A549 (cell line): ENCODE data around the gene AUTS2. TPM values are rescaled to one million over a fixed set of nuclear protein-coding genes. Genes with fewer than 3 reads are reported as not detected.

Experiments used
- ATAC-seq, 2 experiments: fragments of 200-7000 bp in 1 of 2; fragments of >200 bp in 1 of 2; cut with Nextera tagmentation in 1 of 2; cut with Tn5 transposase in 1 of 2; 3 replicates each; pipeline versions ENCODE4 v1.8.0 to v1.9.1; 2018 to 2020; ENCODE audit warnings: mild to moderate bottlenecking in 1 of 2, moderate library complexity in 1 of 2
- CTCF ChIA-PET: fragments of 300-600 bp; sonication (Branson Sonifier 250); formaldehyde crosslinking; extraction: SDS; loops from one replicate; lab custom pipeline; 2021; ENCODE audit warnings: antibody characterized with exemption, inconsistent platforms; lab: Yijun Ruan, JAX
- POLR2A ChIA-PET: fragments of 350-600 bp; formaldehyde crosslinking; extraction: SDS; loops from one replicate; lab custom pipeline; 2021; ENCODE audit warnings: antibody characterized with exemption, inconsistent platforms; lab: Yijun Ruan, JAX
- DNase-seq, 2 experiments: peaks; one replicate each; pipeline versions ENCODE4 v3.0.0 to v3.0.0-alpha.2; 2011 to 2016; ENCODE audit warnings: low read depth in 1 of 2, low spot score in 1 of 2
- FAIRE-seq: peaks from 2 replicates; lab custom pipeline; 2011; peaks lifted over from hg19 to GRCh38; lab: Jason Lieb, UNC
- H3K27ac ChIP-seq, 2 experiments: fragments of >200 bp; sonication (Bioruptor Twin); formaldehyde crosslinking; 3 replicates each; pipeline ENCODE4 v1.5.1; 2016 to 2017
- H3K4me1 ChIP-seq: fragments of >200 bp; sonication (Bioruptor Twin); formaldehyde crosslinking; 3 replicates; pipeline ENCODE4 v1.6.1; 2016
- H3K4me2 ChIP-seq: fragments of >200 bp; sonication (Bioruptor Twin); formaldehyde crosslinking; 3 replicates; pipeline ENCODE4 v1.6.1; 2016
- H3K4me3 ChIP-seq: fragments of >200 bp; sonication (Bioruptor Twin); formaldehyde crosslinking; 3 replicates; pipeline ENCODE4 v1.5.1; 2016
- H3K9me3 ChIP-seq: fragments of >200 bp; sonication (Bioruptor Twin); formaldehyde crosslinking; 3 replicates; pipeline ENCODE4 v1.6.1; 2016
- BCL3 ChIP-seq: fragments of >200 bp; sonication (Bioruptor Twin); formaldehyde crosslinking; IDR thresholded peaks from 3 replicates; pipeline ENCODE4 v1.6.1; 2016
- BHLHE40 ChIP-seq: IDR thresholded peaks from 2 replicates; pipeline ENCODE4 v1.6.1; 2012; ENCODE audit warnings: low read depth, low read length, inconsistent platforms
- CBX2 ChIP-seq: fragments of 200-600 bp; sonication (generic); IDR thresholded peaks from 2 replicates; pipeline ENCODE4 v1.6.1; 2016; ENCODE audit warnings: low read depth, mild to moderate bottlenecking, borderline replicate concordance
- CEBPB ChIP-seq, 2 experiments: fragments of >200 bp in 1 of 2; sonication (Bioruptor Twin) in 1 of 2; formaldehyde crosslinking in 1 of 2; IDR thresholded peaks; 2 replicates each; pipeline ENCODE4 v1.6.1; 2012 to 2016
- CHD2 ChIP-seq: fragments of 150-350 bp; IDR thresholded peaks from 2 replicates; pipeline ENCODE4 v1.6.1; 2014; ENCODE audit warnings: low read length; ENCODE audit not compliant: partially characterized antibody
- CTCF ChIP-seq: fragments of >200 bp; sonication (Bioruptor Twin); formaldehyde crosslinking; IDR thresholded peaks from 3 replicates; pipeline ENCODE4 v1.5.1; 2016
- E2F6 ChIP-seq: IDR thresholded peaks from 2 replicates; pipeline ENCODE4 v1.6.1; 2012; ENCODE audit warnings: low read depth, borderline replicate concordance
- EP300 ChIP-seq, 2 experiments: fragments of >200 bp; sonication (Bioruptor Twin); formaldehyde crosslinking; IDR thresholded peaks; 2 replicates in 1 of 2; 3 replicates in 1 of 2; pipeline ENCODE4 v1.6.1; 2016 to 2017
- GATA3 ChIP-seq: IDR thresholded peaks from 2 replicates; pipeline ENCODE4 v1.6.1; 2012; ENCODE audit warnings: borderline replicate concordance
- HES2 ChIP-seq: fragments of >200 bp; sonication (Bioruptor Twin); formaldehyde crosslinking; IDR thresholded peaks from 2 replicates; pipeline ENCODE4 v1.6.1; 2016
- HOXB5 ChIP-seq: fragments of 250-450 bp; sonication (Bioruptor Pico); IDR thresholded peaks from 2 replicates; pipeline ENCODE4 v1.5.0; 2020; ENCODE audit warnings: mild to moderate bottlenecking, moderate library complexity
- JUNB ChIP-seq: fragments of >200 bp; sonication (Bioruptor Twin); formaldehyde crosslinking; IDR thresholded peaks from 2 replicates; pipeline ENCODE4 v1.6.1; 2016
- MAZ ChIP-seq: fragments of 150-350 bp; IDR thresholded peaks from 2 replicates; pipeline ENCODE4 v1.6.1; 2014; ENCODE audit warnings: antibody characterized with exemption, low read depth, low read length, borderline replicate concordance
- NFE2L2 ChIP-seq: fragments of 150-350 bp; conservative IDR thresholded peaks from 2 replicates; pipeline ENCODE4 v1.6.1; 2014; ENCODE audit warnings: low read length
- NPAS2 ChIP-seq: fragments of 250-450 bp; sonication (Bioruptor Pico); IDR thresholded peaks from 2 replicates; pipeline ENCODE4 v1.8.0; 2022; ENCODE audit warnings: mild to moderate bottlenecking, moderate library complexity, borderline replicate concordance
- PBX3 ChIP-seq: IDR thresholded peaks from 2 replicates; pipeline ENCODE4 v1.6.1; 2012
- POLR2A ChIP-seq: IDR thresholded peaks from 2 replicates; pipeline ENCODE4 v1.6.1; 2012; ENCODE audit warnings: mild to moderate bottlenecking, low read length
- POLR2AphosphoS2 ChIP-seq: conservative IDR thresholded peaks from 2 replicates; pipeline ENCODE4 v1.6.1; 2012; ENCODE audit warnings: low read length, improper control_type of control experiment, inconsistent platforms
- RARB ChIP-seq: fragments of 250-450 bp; sonication (Bioruptor Pico); IDR thresholded peaks from 2 replicates; pipeline ENCODE4 v1.8.0; 2021; ENCODE audit warnings: mild to moderate bottlenecking, moderate library complexity
- REST ChIP-seq: fragments of 200-600 bp; sonication (generic); IDR thresholded peaks from 2 replicates; pipeline ENCODE4 v1.6.1; 2016; ENCODE audit warnings: antibody characterized with exemption, mild to moderate bottlenecking, moderate library complexity
- RFX5 ChIP-seq: fragments of 450-650 bp; IDR thresholded peaks from 2 replicates; pipeline ENCODE4 v1.7.1; 2014; ENCODE audit warnings: antibody characterized with exemption, mild to moderate bottlenecking, moderate library complexity
- RNF2 ChIP-seq: fragments of 200-600 bp; sonication (generic); IDR thresholded peaks from 2 replicates; pipeline ENCODE4 v1.6.1; 2016; ENCODE audit warnings: low read depth, mild to moderate bottlenecking, antibody characterized with exemption, moderate library complexity, borderline replicate concordance
- SREBF2 ChIP-seq: fragments of 450-650 bp; IDR thresholded peaks from 2 replicates; pipeline ENCODE4 v1.6.1; 2014; ENCODE audit warnings: mild to moderate bottlenecking, moderate library complexity
- TFCP2L1 ChIP-seq: fragments of 250-450 bp; sonication (Bioruptor Pico); IDR thresholded peaks from 2 replicates; pipeline ENCODE4 v1.5.0; 2021; ENCODE audit warnings: mild to moderate bottlenecking
- ZC3H11A ChIP-seq: fragments of 450-650 bp; IDR thresholded peaks from 2 replicates; pipeline ENCODE4 v1.6.1; 2014; ENCODE audit warnings: antibody characterized with exemption, mild to moderate bottlenecking
- ZSCAN20 ChIP-seq: fragments of 250-450 bp; sonication (Bioruptor Pico); IDR thresholded peaks from 2 replicates; pipeline ENCODE4 v1.8.0; 2022; ENCODE audit warnings: mild to moderate bottlenecking, moderate library complexity
- WGBS: methylation state at CpG from one replicate; pipeline ENCODE4 v1.1.6; 2017; ENCODE audit errors: missing lambda C conversion rate; 5-methylcytosine and 5-hydroxymethylcytosine counted together
- polyA plus RNA-seq, 4 experiments: library from polyadenylated mRNA; depleted of rRNA in 3 of 4; stranded (reverse); fragments of >200 nt; fragmentation: RNase III in 1 of 4; extraction: RNeasy Plus Mini Kit Qiagen cat#74134 plus additional on column Dnase treatment in 1 of 4; gene quantifications; 2 replicates in 3 of 4; 3 replicates in 1 of 4; pipeline ENCODE4 v1.2.3, GENCODE V29; 2011 to 2017

Gene AUTS2
- polyA plus RNA-seq, 2 of the 4 experiments (the other 2 are of a cell fraction) = 1.6 to 3.6 TPM

- POLR2A ChIA-PET = no interaction called here
- Histone ChIP-seq H3K9me3 (no peaks in the 10 kb centered on the region), H3K4me1 (no peaks in the 10 kb centered on the region), H3K4me3 (no peak overlapping the region), H3K27ac (no peak overlapping the region), H3K4me2 (no peak overlapping the region)
- DNase-seq = no peak
- ATAC-seq = no peak
- TF ChIP-seq HES2 (no peak), RFX5 (no peak), TFCP2L1 (CRISPR knock-in tag) (no peak), E2F6 (no peak), JUNB (no peak)
- no peak for FAIRE-seq
- WGBS = 56% methylated on average over 7 of the region's 7 CpGs
- CTCF ChIA-PET = no interaction called here
Observed at GRCh38 chr7:69790977-69791724, 192.9 kb downstream of the AUTS2 start.

GRCh38 chr7:69791739-69792138 lies 193.5 kb downstream of the AUTS2 start:
- no peaks in the 10 kb centered on the region for H3K4me1 ChIP-seq
- H3K4me3 ChIP-seq = no peak overlapping the region
- H3K27ac ChIP-seq = no peak overlapping the region
- no peak for FAIRE-seq
- H3K9me3 ChIP-seq = no peaks in the 10 kb centered on the region
- no peak for ATAC-seq
- DNase-seq = no peak
- POLR2A ChIA-PET = no interaction called here
- 40% methylated on average over 1 of the region's 1 CpG for WGBS
- no peak overlapping the region for H3K4me2 ChIP-seq
- TF ChIP-seq POLR2A = no peak
- TF ChIP-seq HOXB5 (CRISPR knock-in tag) = no peak
- no peak for TF ChIP-seq CEBPB (IDR thresholded peaks at IDR 0.05)
- no peak for TF ChIP-seq SREBF2
- no peak for TF ChIP-seq RARB (CRISPR knock-in tag)
- no peak for TF ChIP-seq POLR2AphosphoS2
- TF ChIP-seq GATA3 = no peak
- no peak for TF ChIP-seq RNF2
- no peak for TF ChIP-seq PBX3
- TF ChIP-seq ZC3H11A = no peak
- no peak for TF ChIP-seq CTCF
- no peak for TF ChIP-seq EP300 (IDR thresholded peaks at IDR 0.05)
- TF ChIP-seq HES2 = no peak
- no peak for TF ChIP-seq ZSCAN20
- no peak for TF ChIP-seq NPAS2
- TF ChIP-seq MAZ = no peak
- CTCF ChIA-PET = no interaction called here

- ATAC-seq = no peak
- ChIA-PET CTCF (interaction anchor here (0.6 kb wide), 1 partner anchor 946 kb away, joined by 3 read pairs; no protein-coding TSS in a partner anchor), POLR2A (no interaction called here)
- Histone ChIP-seq H3K4me3 (no peak overlapping the region), H3K9me3 (no peaks in the 10 kb centered on the region), H3K27ac (no peak overlapping the region), H3K4me2 (no peak overlapping the region), H3K4me1 (peaks cover 18% of the 10 kb centered on the region)
- whole genome bisulfite sequencing = 44% methylated on average over 5 of the region's 5 CpGs
- no peak for DNase-seq
- FAIRE-seq = no peak
- TF ChIP-seq POLR2AphosphoS2 = no peak
- no peak for TF ChIP-seq BCL3
- TF ChIP-seq NFE2L2 = no peak
- TF ChIP-seq CHD2 = no peak
- TF ChIP-seq REST = no peak
- no peak for TF ChIP-seq CBX2
- TF ChIP-seq JUNB = no peak
- TF ChIP-seq BHLHE40 = no peak
Observed at GRCh38 chr7:69795932-69796331, 197.7 kb downstream of the AUTS2 start.
